H54 (cell line): Measurements from ENCODE around the gene TFAP2B.
A peak's percentile ranks its signal among the peaks of the same experiment; 100 is the strongest.

Experiments
- DNase-seq: peaks from one replicate; pipeline ENCODE4 v3.0.0; 2011; ENCODE audit warnings: low spot score, mixed read lengths; ENCODE audit not compliant: insufficient read length
- FAIRE-seq: peaks from 3 replicates; lab custom pipeline; 2011; peaks lifted over from hg19 to GRCh38; lab: Jason Lieb, UNC
- POLR2A ChIP-seq: IDR thresholded peaks from 2 replicates; pipeline ENCODE4 v1.6.1; 2011; ENCODE audit warnings: low read depth, mild to moderate bottlenecking, low read length

The TFAP2B gene

DNA sequence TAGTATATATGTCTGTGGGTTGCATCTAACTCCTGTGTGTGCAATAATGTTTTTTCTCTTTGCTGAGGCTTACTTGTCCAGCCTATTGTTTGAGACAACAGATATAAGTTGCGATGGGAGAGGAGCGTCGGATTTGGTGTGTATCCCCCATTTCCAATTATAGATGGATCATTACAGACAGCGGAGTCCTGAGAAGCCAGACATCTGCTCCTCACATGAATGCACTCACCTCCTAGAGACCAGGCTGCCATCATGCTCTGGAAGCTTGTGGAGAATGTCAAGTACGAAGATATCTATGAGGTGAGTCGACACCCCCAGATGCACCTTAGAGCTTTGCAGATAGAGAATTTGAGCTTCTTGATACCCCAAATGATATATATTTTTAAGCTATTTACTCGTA, at the start of gene TFAP2B:
Gene TFAP2B, plus strand, starts transcription at position 199 of the 400 bp plus-strand sequence. Its CDS starts 21 bp downstream, at position 220.
- no peak for TF ChIP-seq POLR2A
- DNase-seq (no peak), FAIRE-seq (no peak)

DNA sequence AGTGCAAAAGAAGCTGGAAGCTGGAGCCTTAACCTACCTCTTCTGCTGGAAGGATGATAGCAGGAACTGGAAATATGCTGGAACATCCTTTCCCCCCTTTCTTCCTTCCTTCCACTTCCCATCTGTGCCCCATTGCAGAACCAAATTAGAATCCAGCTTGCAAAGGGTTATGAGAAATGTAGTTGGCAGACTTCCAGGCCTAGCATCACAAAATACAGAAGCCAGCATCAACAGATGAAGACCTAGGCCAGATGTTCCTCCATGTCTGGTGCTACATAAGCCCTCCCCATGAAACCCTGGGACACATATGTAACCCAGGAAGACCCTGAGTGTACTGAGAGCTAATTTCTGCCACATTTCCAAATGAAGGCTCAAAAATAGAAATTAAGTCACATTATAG, 40.0 kb upstream of the TFAP2B start:
- TF ChIP-seq POLR2A = no peak
- DNase-seq (no peak), FAIRE-seq (no peak)

GRCh38 chr6:50780382-50780781, 38.3 kb upstream of the TFAP2B start:
- no peak for DNase-seq
- no peak for TF ChIP-seq POLR2A
- FAIRE-seq = no peak

DNA sequence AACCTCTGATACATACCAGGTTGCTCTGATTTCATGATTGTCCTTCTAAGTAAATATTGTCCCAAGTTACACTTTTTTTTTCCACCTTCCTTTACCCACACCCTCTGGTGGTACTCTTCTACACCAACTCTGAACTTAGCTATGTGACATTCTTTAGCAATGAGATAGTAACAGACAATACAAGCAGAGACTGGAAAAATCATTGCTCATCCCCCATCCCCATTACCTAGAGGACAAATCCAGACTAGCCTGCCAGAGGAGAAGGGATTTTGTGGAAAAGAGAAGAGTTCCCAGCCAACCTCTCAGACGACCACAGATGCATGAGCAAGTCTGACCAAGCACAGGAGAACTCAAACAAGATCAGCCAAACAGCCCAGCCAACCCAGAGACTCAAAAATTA, 32.8 kb upstream of the TFAP2B start:
- no peak for DNase-seq
- no peak for TF ChIP-seq POLR2A
- no peak for FAIRE-seq

- DNase-seq = peak; percentile 7
- peak; percentile 65 for FAIRE-seq
- TF ChIP-seq POLR2A = no peak
Measured at GRCh38 chr6:50791900-50792508, 26.7 kb upstream of the TFAP2B start.

- DNase-seq = no peak
- FAIRE-seq = no peak
- no peak for TF ChIP-seq POLR2A
Measured at GRCh38 chr6:50792771-50793170, 25.9 kb upstream of the TFAP2B start.

DNA sequence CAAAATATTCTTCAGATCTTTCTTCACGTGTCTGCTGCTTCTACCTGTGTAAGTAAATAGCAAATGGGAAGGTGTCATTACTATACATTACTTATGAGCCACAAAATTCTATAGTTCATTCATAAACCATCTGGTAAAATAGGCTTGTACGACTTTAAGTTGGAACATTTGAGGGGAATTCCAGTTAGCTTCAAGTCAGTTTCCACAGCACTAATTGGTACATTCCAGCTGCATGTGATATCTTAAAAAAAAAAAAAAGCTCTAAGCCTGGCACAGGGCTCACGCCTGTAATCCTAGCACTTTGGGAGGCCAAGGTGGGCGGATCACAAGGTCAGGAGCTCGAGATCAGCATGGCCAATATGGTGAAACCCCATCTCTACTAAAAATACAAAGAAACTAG, 23.1 kb upstream of the TFAP2B start:
- FAIRE-seq = no peak
- no peak for DNase-seq
- no peak for TF ChIP-seq POLR2A

DNA sequence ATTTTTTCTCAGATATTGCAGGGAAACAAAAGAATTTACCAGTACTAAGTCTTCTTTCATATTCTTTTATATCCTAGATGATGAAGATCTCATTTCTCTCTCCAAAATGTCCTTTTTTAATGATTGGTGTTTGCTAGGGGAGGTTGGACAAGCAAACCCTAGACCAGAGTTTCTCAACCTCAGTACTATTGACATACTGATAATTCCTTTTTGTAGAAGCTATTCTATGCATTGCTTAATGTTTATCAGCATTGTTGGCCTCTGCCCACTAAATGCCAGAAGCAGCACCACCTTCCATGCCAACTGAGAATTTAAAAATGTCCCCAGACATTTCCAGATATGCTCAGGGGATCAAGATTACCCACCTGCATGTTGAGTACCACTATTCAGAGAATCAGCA, 14.4 kb upstream of the TFAP2B start:
- TF ChIP-seq POLR2A = no peak
- FAIRE-seq (no peak), DNase-seq (no peak)

DNA sequence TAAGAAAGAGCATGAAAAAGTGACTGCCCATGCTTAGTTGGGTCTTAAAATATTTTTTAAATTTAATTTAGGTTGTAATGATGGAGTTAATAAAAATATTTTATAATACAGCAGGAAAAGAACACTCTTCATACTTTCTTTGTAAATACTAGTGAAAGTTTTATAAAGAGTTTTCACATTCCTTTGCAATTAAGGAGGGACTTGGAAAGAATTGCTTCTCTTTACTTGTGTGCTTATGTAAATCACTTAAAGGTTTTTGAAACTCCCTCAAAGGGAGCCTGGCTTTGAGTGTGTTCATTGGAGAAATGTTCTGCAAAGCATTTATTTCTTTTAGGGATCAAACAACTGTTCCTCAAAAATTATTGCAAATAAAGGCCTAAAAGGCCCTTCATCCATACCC, 11.6 kb upstream of the TFAP2B start:
- no peak for DNase-seq
- no peak for FAIRE-seq
- no peak for TF ChIP-seq POLR2A

DNA sequence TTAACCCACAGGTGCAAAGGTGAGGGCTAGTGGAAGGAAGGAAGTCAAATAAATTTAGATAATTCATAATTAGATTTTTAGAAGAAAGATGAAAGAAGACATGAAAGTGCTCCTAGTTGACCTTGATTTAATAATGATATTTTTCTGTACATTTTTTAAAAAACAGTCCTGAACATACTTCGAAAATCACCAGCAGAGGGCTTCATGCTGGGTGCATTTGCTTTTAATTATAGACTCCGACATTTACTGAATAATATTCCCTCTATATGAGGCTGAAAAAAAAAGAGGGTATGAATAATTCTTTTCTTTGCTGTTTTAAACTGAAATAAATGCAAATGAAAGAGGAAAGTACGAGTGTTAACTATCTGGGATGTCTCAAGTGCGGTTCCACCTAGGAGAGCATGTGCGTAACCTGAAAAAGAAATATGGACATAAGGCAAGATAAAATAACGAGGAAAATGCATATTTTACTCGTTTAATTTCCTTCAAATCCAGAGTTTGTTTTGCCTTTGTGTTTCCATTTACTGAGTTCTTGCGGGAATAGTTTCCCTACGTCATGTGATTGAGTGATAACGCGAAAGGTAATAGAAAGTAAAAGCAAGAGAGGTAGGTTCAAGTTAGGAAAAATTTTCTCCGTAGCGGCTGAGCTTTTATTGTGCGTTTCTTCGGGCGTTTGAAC, 3.1 kb upstream of the TFAP2B start:
- DNase-seq (no peak), FAIRE-seq (no peak)
- TF ChIP-seq POLR2A = no peak

DNA sequence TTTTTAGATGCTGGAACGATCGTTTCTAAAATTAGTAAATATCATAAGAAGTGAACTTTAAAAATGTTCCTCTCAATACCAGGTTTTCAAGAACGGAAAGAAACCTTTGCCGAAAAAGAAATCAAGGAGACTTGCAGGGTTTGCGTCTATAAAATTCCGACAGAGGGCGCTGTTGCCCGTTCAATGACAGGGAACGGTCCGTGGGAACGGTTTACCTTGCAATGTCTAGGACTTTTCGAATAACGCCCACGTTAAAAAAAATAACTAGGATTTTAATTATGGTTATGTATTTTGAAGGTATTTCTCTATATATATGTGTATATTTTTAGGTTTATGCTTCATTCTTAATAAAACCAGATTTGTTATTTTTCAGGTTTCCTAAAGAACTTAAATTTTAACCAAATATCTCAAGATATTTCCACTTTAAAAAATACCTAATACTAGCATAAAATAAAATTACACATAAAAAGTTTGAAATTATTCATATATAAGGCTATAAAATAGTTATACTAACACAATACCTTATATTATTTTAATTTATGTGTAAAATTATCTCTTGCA, 2.5 kb upstream of the TFAP2B start:
- FAIRE-seq (peak; percentile 93), DNase-seq (peak; percentile 74)
- TF ChIP-seq POLR2A = no peak

- no peak for FAIRE-seq
- TF ChIP-seq POLR2A = no peak
- DNase-seq = no peak
Measured at GRCh38 chr6:50816947-50817645, 1.6 kb upstream of the TFAP2B start.

DNA sequence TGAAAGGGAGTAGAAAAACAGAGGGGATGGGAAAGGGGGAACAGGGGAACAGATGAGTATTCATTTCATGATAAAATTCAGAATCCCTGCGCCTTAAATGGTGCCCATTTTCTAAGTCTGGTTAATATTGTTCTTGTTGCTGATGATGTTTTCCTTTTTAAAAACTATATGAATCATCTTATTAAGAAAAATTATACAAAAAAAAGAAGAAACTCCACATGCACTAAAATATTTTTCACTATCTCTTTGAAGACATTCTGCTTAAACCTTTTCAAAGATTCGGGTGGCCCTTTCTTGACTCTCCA, 1.1 kb upstream of the TFAP2B start:
- TF ChIP-seq POLR2A = no peak
- FAIRE-seq (no peak), DNase-seq (no peak)

GRCh38 chr6:50818020-50818419, 651 bp upstream of the TFAP2B start:
- FAIRE-seq (no peak), DNase-seq (no peak)
- TF ChIP-seq POLR2A = no peak

DNA sequence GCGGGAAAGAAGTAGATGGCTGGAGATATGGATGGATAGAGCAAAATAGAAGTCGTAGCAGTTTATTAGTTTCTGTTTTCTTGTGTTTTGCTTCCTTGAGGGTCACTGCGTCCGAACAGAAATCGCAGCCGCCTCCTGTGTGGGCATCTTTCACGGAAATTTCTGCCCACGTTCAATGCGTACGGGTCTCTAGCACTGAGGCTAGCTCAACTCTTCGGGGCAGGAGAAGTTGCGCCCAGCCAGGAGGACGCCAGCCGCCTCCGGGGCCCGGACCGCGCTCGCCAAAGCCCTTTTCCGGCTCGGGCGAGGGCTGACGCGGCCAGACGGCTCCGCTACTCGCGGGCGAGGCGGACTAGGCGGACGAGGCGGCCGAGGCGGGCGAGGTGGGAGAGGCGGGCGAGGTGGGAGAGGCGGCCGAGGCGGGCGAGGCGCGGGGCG, 814 bp downstream of the TFAP2B start:
- no peak for FAIRE-seq
- TF ChIP-seq POLR2A = no peak
- no peak for DNase-seq
